Keratinocyte (primary cell): ENCODE measurements around the gene RSL24D1.
"Not testable (repeated sequence)": the region's sequence is repeated elsewhere in the genome, so short reads cannot be mapped to it uniquely, and the experiment has no call there.

Experiments
- EZH2 ChIP-seq: IDR thresholded peaks from one replicate; pipeline ENCODE4 v1.6.1; 2012; ENCODE audit warnings: inconsistent platforms, mild to moderate bottlenecking, low read length, moderate library complexity
- TF ChIP-seq, protein P1 (sequence below), 3 experiments: IDR thresholded peaks in 1 of 3; conservative IDR thresholded peaks in 1 of 3; optimal IDR thresholded peaks in 1 of 3; 2 replicates in 2 of 3; 3 replicates in 1 of 3; pipeline versions ENCODE3 to v1.5.1; 2011; ENCODE audit warnings: low read length in 3 of 3, mild to moderate bottlenecking in 3 of 3, moderate library complexity in 2 of 3, control low read depth in 1 of 3, inconsistent platforms in 1 of 3; ENCODE audit not compliant: insufficient read depth in 2 of 3; ENCODE audit errors: extremely low read depth in 1 of 3

DNA sequence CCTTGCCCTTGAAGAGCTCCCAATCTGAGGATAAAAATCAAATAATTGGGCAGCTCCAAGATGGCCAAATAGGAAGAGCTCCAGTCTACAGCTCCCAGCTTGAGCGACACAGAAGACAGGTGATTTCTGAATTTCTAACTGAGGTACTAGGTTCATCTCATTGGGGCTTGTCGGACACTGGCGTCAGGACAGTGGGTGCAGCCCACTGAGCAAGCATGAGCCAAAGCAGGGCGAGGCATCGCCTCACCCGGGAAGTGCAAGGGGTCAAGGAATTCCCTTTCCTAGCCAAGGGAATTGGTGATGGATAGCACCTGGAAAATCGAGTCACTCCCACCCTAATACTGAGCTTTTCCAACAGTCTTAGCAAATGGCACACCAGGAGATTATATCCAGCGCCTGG lies 53.6 kb downstream of the RSL24D1 start:
- TF ChIP-seq EZH2: not testable (repeated sequence)
- TF ChIP-seq, protein P1, sequence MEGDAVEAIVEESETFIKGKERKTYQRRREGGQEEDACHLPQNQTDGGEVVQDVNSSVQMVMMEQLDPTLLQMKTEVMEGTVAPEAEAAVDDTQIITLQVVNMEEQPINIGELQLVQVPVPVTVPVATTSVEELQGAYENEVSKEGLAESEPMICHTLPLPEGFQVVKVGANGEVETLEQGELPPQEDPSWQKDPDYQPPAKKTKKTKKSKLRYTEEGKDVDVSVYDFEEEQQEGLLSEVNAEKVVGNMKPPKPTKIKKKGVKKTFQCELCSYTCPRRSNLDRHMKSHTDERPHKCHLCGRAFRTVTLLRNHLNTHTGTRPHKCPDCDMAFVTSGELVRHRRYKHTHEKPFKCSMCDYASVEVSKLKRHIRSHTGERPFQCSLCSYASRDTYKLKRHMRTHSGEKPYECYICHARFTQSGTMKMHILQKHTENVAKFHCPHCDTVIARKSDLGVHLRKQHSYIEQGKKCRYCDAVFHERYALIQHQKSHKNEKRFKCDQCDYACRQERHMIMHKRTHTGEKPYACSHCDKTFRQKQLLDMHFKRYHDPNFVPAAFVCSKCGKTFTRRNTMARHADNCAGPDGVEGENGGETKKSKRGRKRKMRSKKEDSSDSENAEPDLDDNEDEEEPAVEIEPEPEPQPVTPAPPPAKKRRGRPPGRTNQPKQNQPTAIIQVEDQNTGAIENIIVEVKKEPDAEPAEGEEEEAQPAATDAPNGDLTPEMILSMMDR (optimal IDR thresholded peaks at IDR 0.05 in 1 of 3, IDR thresholded peaks at IDR 0.05 in 1 of 3, conservative IDR thresholded peaks at IDR 0.05 in 1 of 3; ENCODE audit: extremely low read depth in 1 of 3, insufficient read depth in 2 of 3, low read length in 3 of 3): not testable (repeated sequence)
